HuH-7 (cell line): Measurements from ENCODE around the gene HOXD9.
A peak's percentile ranks its signal among the peaks of the same experiment; 100 is the strongest.

Experiments used
- DNase-seq: peaks from one replicate; pipeline ENCODE4 v3.0.0; 2011; ENCODE audit warnings: low spot score

Gene HOXD9

DNA sequence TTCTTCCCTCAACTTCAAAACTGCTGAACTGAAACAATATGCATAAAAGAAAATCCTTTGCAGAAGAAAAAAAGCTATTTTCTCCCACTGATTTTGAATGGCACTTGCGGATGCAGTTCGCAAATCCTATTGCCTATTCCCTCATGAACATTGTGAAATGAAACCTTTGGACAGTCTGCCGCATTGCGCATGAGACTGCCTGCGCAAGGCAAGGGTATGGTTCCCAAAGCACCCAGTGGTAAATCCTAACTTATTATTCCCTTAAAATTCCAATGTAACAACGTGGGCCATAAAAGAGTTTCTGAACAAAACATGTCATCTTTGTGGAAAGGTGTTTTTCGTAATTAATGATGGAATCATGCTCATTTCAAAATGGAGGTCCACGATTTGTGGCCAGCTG lies 15.4 kb downstream of the HOXD9 start:
- DNase-seq = no peak

DNA sequence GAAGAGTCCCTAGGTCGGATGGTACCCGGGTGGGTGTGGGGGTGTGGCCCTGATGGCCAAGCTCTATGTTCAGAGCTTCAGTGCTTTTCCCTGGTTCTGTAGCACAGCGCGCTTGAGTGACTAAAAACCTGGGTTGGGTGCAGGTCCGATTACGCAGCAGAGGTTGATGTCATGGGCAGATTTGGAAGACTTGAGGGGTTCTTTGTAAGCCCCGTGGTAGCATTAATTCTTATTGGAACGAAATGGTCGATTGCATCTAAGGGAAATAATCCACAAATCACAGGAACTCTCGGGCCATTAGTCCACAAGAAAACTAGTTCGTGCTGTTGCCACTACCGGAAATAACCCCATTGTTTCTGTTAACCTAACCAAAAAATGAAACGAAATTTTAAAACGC lies 16.0 kb downstream of the HOXD9 start:
- DNase-seq = no peak

DNA sequence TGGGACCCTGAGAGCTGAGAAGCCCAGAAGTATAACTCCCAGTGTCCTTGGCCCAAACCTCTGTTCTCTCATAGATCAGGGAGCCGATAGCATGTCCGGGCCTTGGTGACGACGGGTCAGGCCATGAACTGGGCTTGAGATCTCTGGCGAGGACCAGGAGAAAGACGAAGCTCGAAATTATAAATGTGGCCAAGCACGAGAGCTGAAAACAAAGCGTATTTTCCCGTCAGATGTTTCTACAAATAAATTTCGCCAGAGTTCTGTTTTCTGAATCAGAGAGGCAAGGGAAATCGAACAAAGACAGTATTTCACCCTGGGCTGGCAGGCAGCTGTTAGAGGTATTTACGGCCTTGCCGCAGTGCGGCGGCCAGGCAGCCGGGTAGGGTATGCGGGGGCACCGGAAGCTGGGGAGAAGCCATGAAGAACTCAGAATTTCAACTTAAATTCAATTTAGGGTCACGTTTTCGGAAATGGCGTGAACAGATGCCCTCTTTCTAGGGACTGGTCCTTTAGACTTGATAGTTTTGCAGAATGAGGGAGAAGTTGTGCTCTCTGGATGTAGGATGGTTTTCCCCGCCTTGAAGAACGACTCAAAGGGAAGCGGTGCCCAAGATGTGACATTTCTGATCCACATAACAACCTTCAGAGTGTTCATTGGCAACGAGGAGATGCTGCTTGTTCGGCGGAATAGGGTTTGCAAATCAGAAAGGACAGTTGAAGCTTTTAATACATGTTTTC lies 16.6 kb downstream of the HOXD9 start:
- DNase-seq = no peak

DNA sequence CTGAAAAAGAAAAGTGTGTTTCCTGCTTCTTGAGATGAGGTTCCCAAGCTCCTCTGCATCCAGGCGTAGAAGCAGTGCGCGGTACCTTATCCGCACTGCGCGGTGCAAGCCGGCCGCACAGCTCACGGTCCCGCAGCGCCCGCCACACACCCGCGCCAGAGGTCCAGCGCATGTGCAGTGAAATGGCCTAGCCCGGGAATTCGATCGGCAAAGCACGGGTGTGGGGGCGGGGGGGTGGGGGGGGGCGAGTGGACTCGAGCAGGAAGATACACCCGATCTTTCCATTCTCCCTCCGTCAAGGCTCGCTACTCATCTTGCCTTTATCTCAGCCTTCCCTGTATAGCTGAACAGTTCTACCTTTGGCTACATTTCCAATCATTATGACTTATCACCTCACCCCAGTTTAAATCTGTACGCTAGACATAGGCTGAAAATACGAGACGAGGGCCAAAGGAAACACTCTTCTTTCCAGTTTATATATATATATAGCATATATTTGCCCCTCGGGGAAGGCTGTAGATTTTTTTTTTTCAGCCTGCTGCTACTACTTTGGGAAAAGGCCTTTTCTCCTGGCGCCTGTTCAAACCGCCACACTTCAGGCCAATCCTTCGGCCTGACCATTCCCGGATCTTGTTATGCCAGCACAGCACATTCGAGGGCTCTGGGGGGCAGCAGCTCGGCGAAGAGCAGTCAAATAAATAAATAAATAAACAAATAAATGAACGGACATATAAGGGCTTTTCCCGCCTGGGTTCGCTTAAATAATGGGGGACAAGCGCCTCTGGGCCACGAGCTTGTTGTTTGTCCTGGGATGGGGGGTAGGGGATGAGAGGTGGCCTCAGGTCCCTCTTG lies 17.4 kb downstream of the HOXD9 start:
- no peak for DNase-seq

DNA sequence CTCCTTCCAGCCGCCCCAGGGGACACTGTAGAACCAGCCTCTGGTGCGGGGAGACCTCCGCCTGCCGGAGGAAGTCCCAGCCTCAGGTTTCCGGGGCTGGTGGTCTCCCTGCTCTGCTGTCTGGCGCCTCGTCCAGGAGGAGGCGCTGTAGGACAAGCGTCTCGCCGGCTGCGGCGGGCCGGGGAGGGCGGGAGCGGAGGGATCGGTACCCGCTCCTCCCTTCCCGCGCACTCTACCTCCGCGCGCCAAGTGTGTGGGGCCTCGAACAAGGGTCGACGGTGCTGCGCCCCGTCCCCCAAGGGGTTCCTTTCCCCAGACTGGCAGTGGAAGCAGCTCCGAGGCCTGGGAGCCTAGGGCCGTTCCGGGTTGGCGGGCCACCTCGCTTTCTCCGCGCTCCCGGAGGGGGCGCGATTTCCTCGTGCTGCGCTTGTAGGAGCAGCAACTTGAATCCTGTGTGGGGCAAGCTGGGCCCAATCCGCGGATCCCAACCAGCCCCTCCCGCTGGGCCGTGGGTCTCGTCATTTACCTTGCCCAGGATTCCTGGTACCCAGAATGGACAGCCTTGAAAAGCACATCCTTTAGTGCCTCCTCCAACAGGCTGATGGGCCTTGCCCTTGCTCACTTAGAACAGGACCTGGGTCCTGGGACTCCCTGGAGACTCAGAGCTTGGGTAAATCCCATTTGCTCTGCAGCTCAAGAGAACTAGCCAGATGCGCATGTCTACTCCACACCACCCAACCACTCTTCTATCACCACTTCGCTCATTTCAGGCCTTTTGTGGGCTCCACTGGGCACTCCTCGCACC lies 18.2 kb downstream of the HOXD9 start:
- peak; percentile 97 for DNase-seq

DNA sequence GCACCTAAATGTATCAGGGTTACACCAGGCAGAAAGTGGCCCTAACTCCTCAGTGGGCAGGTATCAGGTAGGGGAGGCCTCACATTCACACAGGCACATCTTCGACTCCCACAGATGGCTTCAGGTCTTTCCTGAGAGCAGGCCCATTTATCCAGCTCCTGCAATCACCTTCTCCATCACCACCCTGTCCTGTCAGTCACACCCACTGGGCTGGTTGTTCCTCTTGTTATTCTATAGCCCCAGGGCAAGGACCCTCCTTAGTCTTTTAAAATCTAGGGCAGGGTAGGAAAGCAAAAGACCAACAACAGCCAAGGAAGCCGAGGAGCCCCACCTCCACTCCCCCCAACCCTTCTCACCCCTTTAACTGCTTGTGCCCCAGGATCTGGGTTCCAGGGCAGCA lies 19.8 kb downstream of the HOXD9 start:
- DNase-seq = no peak

DNA sequence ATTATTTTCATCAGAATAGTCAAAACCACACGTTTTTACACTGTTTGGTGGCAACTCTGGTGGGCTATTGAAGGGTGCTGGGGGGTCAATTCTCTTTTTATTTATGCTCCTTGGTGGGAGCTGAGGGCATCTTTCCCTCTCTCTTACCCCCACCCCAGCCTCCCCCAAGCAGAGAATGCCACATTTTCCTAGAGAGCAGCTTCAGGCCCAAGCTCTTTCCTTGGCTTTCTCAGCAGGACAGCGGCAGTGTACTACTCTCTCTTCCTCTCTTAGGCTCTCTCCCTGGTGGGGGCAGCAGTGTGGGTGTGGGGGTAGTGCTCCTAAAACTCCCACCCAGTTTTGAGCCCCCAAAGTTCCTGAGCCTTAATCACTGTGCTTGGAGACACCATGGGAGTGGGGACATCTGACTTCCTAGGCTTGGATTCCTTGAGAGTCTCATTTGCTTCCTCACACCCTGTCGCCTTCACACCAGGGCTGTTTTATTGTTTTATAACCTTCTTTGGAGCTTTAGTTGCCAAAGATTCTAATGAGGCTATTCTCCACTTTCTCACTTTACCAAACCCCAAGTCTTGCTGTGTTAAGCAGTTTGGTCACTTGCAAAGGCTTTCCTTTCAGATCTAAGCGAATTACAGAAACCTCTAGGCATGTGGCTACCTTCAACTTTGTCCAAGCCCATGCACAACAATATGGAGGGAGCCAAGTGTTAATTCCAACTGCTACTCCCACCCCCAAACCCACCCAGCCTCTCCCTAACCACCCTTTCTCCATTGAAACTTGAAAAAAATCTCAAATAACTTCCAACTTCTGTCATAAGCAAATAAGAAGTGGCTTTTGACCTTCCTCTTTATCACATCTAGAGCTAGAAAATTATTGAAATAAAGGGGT lies 22.8 kb downstream of the HOXD9 start:
- DNase-seq = no peak

DNA sequence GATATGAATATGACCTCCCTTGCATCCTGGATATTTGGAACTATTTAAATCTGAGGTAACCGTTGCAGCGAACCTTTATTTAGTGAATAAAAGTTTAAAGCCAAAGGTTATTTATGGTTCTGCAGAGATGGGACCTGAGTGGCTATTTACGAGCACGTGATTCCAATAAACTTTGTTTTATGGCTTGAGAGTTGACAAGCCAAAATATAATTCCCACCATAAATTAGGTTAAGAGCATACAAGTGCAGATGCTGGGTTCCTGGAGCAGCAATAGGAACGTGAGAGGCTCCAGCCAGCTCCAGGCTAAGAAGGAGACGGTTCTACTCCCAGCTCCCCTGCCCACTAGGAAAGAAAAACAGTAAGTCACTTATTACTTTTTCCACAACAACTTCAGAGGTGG lies 23.6 kb downstream of the HOXD9 start:
- no peak for DNase-seq

DNA sequence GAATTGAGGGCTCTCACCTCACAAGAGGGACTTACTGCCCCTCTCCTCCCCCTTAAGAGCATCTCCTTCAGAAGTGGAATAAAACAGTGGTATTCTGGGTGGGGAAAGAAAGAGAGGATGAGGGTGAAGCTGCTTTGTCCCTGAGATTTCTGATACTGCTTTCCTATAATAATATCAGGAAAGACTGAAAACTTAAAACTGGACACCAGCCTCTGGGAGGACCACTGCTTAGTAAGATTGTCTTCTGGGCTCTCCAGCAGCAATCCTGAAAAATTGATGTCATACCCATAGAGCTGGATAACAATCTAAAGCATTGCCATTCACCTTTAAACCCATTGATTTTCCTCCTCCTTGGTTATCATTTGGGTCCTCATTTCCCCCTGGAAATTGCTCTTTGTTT lies 24.1 kb downstream of the HOXD9 start:
- DNase-seq = no peak

DNA sequence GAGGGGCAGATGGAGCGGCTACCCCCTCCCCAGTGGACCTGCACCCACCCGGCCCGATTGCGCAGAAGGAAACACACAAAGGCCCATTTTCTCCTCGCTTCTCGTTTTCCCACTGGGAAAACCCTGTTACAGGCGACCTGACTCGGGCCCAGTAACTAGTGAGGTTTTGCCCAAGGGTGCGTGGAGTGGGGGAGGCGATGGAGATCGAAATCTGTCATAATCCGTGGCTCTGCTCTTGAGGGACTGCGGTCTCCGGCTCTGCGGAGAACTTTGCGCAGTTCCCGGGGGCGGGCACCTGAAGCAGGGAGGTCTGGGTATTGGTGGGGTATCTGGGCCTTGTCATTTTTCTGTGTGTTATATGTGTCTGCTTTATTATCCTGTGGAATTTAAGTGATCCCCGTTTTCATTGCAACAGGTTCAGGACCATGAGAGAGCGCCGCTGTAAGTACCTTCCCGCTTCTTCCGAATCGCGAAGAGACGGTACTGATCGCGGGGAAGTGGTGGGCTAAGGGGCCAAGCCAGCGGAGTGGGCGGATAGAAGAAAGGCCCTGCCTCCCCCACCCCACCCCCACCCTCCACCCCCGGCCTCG lies 24.8 kb downstream of the HOXD9 start:
- DNase-seq = no peak

DNA sequence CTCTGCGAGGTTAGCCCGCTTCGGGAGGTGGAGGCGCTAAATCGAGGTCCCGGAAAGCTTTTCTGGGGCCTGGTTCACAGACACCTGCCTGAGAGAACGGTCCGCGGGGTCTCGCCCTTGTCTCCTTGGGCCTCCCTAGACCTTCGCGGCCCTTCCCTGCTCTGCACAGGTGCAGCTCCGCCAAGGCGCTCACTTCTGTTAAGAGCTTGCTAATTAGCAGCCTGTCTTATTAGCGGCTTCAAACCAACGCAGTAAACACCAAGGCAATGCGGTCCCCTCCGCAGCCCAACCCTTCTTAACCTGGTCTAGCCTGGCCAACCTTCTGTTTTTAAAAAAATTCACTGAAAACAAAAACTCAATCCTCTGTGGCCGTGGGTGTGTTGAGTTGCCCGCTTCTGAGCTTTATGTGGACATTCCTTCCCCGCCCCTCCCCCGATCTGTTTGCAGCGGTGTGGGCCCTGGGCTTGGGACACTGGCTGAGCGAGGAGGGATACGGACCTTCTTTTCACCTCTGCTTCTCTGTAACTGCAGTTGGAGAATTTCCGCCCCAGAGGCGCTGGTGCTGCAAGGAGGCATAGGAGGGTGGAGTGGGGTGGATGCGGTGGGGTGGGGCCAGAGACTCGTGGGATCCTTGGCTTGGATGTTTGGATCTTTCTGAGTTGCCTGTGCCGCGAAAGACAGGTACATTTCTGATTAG lies 25.4 kb downstream of the HOXD9 start:
- DNase-seq = no peak

DNA sequence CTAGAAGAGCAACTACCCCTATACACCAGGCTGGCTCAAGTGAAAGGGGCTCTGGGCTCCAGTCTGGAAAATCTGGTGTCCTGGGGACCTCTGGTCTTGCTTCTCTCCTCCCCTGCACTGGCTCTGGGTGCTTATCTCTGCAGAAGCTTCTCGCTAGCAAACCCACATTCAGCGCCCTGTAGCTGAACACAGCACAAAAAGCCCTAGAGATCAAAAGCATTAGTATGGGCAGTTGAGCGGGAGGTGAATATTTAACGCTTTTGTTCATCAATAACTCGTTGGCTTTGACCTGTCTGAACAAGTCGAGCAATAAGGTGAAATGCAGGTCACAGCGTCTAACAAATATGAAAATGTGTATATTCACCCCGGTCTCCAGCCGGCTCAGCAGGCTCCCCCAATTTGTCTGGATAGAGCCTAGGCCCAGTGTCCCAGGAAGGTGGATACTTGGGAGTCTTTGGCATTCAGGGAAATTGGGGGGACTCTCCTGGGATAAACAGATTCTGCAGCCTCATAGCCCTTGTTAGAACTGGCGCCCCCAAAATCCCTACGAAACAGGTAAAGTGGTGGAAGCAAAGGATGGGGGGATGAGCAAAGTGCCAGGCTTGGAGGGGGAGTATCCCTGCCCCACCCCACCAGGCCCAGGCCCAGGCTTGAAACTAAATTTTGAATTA lies 26.4 kb downstream of the HOXD9 start:
- no peak for DNase-seq

DNA sequence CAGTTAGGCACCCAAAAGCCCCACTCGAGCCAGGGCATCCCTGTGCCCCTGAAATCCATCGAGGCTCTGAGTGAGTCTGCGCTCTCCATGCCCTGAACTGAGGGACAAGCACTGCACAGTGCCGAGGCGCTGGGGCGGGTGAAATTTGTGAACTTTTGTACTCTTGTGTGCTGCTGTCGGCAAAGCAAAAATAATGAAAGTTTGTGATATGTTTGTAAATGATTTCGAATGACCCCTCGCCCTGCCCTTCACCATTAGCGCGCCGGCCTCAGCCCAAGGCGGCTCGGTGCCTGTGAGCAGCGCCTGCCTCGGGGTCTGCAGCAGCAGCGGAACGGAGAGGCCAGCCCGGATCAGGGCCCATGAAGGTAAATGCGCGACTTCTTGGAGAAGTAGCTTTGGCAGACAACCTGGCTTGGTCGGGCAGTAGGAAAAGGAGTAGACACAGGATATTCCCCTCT lies 27.0 kb downstream of the HOXD9 start:
- no peak for DNase-seq

DNA sequence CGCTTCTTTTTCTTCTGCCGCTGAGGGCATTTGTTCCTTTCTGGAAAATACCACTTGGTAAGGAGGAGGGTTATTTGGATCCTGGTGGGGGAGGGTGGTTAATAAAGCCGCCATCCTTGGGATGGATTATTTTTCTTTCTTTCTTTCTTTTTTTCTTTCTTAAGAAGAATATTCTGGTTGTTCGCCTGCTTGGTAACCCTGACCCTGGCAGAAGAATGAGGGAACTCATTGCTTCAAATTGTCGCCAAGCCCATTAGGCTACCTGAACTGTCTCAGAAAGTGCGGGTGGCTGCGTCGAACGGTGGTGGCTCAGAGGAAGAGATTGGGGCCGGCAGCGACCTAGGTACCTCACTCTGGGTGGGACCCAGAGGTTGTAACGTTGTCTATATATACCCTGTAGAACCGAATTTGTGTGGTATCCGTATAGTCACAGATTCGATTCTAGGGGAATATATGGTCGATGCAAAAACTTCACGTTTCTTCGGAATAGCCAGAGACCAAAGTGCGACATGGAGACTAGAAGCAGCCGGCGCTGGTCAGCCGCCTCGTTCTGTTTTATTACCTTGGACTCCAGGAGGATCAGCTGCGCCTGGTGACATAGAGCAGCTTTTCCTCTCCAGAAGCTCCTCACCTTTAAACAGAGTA lies 27.5 kb downstream of the HOXD9 start:
- no peak for DNase-seq

DNA sequence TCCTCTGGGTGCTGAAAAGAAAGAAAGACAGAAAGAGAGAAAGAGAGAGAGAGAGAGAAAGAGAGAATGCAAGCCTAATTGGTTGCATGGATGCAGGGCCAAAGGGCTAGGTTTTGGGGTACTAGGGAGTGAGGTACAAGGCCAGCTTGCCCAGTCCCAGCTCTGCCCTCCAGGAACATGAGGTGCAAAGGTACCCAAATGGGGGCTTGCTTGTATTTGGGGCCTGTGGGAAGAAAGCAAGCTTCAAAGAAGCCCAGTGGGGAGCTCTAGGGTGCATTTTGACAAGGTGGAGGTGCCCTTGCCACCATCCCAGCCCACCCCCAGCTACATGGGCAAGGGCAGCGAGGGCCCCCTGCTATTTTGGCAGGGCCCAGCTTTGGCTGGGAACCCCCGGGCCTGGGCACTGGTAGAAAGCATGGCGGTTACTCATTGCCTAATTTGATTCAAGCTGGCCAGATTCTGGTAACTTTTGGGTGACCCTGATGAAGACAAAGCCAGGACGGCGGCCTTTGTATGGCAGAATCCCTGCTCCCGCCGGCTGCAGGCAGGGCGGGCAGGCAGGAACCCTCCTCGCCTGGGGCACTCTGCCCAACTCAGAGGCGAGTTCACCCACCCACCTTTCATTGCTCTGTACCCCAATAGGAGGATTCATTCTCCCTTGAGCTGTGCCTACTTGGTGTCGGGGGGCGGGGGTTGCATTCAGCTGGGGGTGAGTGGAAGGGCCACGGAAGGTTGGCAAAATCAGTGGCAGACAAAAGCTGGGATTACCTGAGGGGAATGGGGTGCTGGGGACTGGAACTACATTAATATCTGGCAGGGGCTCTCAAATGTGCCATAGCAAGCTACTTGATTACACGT lies 28.3 kb downstream of the HOXD9 start:
- DNase-seq = no peak

DNA sequence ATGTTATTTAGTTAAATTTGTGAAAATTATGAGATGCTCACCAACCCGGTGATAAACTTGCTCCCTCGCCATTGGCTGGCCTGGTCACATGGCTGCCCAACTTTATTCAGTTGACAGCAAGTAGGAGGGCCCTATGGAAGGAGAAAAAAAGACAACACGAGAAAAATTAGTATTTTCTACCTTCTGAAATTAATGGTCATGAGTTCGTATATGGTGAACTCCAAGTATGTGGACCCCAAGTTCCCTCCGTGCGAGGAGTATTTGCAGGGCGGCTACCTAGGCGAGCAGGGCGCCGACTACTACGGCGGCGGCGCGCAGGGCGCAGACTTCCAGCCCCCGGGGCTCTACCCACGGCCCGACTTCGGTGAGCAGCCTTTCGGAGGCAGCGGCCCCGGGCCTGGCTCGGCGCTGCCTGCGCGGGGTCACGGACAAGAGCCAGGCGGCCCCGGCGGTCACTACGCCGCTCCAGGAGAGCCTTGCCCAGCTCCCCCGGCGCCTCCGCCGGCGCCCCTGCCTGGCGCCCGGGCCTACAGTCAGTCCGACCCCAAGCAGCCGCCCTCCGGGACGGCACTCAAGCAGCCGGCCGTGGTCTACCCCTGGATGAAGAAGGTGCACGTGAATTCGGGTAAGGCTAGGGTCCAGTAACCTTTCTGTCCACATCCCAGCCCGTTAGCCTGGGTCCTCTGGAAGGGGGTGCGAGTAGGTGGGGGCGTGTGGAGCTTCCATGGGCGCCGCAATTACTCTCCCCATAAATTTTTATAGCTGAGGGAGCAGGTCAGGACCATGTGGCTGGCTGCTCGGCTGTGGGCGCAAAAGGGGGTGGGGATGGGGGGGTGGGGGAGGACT lies 29.1 kb downstream of the HOXD9 start, which contains the start of gene HOXD4:
Gene HOXD4, plus strand, starts transcription at position 109 of the 846 bp plus-strand sequence. Its CDS starts 84 bp downstream, at position 193.
- no peak for DNase-seq
